Posterior vena cava (tissue), 2 donors: ENCODE data around the gene PRM3. TPM values are rescaled to one million over a fixed set of nuclear protein-coding genes. Genes with fewer than 3 reads are reported as not detected.

Experiments used
- DNase-seq: peaks from one replicate; pipeline ENCODE4 v3.0.0-alpha.2; 2020; ENCODE audit warnings: low spot score
- intact Hi-C, 2 donors: fragments of 100-400 bp; cut with DNase I; formaldehyde crosslinking; loops; one replicate each; pipeline versions ENCODE4 v1.14.1 to v1.14.2; 2022 to 2023
- total RNA-seq, 2 donors: library from RNA; stranded (reverse); fragmentation: NEBNext Ultra II Directional; extraction: Animal tissue kit (Norgen Biotek cat#: 25700); gene quantifications; one replicate each; pipeline ENCODE4 v1.2.1, GENCODE V29; 2021
- donor health status: DM: yes; HTN: yes; CAD: no.
- donor health status: DM: yes; HTN: yes; CAD: no.

Gene PRM3
- total RNA-seq, 2 donors from 2014 or later, result not detected

DNA sequence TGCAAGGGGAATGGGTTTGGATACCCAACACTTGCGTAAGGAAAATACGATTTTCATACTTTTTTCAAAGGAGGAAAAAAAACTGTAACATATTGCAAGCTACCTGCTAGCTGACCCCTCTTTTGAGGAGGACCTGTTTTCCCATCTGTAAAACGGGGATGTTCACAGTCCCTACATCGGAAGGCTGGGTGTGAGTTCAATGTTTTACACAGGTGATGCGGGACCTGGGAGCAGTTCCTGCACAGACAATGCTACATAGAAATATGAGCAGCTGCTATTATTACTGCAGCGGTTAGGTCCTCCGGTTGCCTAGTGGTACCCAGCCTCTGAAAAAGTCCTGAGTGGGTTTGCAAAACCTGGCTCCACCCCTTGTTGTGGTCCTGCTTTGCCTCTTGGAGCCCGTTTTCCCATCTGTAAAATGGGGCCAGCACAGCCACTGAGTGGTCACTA is 20.9 kb downstream of the PRM3 start:
- no peak for DNase-seq
- intact Hi-C loops, result loop anchor here (2.0 to 10.0 kb wide), 3 partner anchors 138 to 276 kb away; no protein-coding TSS in a partner anchor

- no peak for DNase-seq
- intact Hi-C loops, result loop anchor here (2.0 to 10.0 kb wide), 3 partner anchors 137 to 275 kb away; no protein-coding TSS in a partner anchor
These were observed 21.6 kb downstream of the PRM3 start for GRCh38 chr16:11251525-11252481.

- no peak for DNase-seq
- intact Hi-C loops, result loop anchor here (10.0 kb wide), 2 partner anchors 136 to 146 kb away; no protein-coding TSS in a partner anchor
These were observed 22.5 kb downstream of the PRM3 start for GRCh38 chr16:11250786-11251524.

DNA sequence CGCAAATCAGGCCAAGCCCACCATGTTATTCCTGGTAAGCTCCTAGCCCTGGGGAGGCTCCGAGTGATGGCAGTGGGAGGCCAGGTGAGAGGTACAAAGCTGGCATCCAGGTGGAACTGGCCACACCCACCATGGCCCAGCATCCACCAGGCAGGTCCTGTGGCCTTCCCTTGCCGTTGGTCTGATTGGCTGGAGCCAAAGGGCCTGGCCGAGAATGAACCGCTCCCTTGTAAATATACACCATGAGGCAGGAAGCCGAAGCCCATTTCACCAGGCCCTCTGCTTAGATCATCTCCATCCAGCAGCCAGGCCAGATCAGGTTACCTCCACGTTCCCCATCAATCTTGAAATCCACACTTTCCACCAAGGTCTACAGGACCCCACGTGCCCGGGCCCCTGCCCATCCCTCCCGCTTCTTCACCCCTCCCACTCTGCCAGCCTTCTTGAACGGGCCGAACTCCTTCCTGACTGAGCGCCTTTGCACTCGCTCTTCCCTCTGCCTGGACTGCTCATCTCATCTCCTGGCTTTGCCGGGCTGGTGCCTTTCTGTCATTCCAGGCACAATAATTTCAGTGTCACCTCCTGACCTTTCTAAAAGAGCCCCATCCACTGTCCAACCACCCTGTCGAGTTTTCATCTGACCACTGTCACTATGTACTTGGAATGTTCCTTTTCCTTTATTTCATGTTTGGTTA is 23.2 kb downstream of the PRM3 start:
- intact Hi-C loops, result loop anchor here (10.0 kb wide), 2 partner anchors 135 to 145 kb away; no protein-coding TSS in a partner anchor
- no peak for DNase-seq

DNA sequence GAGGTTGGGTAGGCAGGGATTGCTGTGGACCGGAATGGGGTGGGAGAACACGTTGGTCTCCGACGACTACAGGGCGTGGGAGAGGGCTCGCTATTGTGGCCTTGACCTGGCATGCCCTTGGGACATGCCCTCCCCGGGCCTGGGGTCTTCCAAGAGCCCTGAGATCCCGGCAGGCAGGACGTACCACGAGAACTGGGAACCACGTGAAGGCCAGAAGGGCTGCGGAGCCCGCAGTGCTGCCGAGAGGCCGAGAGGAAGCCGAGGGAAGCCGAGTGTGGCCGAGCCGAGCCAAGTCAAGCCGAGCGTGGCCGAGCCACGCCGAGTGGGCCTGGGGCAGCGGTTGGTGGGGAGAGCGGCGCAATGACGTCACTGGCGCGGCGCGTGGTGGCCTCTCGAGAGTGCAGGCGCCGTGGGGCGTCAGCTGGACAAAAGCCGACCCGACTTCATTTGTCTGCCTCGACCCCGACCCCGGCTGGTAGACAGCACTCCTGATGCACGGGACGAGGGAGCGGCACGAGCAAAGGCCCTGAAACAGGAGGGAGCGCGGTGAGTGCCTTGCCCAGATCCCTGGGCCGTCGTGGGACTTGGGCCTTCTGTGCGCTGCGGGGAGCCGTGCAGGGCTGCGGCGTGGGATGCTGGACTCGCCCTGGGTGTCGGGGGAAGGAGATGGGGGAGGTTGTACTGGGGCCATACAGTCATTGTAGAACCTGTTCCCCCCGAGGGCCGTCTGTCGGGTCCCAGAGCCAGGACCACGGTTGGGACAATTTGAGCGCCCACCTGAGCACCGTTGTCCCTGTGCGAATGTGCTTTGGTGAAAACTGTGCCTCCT is 24.0 kb downstream of the PRM3 start:
- intact Hi-C loops, result loop anchor here (10.0 kb wide), 2 partner anchors 135 to 145 kb away; no protein-coding TSS in a partner anchor
- DNase-seq, result no peak

DNA sequence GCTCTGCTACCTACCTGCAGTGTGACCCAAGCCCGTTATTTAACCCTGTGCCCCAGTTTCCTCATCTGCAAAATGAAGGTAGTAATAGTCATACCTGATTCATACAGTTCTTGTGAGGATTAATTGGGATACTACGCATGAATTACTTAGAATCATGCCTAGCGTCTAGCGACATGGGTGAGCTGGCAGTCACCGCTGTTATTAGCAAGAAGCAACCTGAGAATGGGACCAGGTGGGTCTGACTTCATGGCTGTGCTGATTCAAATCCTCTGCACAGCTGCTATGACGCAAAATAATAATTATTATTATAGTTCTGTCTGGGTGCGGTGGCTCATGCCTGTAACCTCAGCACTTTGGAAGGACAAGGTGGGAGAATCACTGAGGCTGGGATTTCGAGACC is 25.3 kb downstream of the PRM3 start:
- intact Hi-C loops, result no loop called here
- no peak for DNase-seq

- intact Hi-C loops, result no loop called here
- no peak for DNase-seq
These were observed 27.4 kb downstream of the PRM3 start for GRCh38 chr16:11245988-11246387.

DNA sequence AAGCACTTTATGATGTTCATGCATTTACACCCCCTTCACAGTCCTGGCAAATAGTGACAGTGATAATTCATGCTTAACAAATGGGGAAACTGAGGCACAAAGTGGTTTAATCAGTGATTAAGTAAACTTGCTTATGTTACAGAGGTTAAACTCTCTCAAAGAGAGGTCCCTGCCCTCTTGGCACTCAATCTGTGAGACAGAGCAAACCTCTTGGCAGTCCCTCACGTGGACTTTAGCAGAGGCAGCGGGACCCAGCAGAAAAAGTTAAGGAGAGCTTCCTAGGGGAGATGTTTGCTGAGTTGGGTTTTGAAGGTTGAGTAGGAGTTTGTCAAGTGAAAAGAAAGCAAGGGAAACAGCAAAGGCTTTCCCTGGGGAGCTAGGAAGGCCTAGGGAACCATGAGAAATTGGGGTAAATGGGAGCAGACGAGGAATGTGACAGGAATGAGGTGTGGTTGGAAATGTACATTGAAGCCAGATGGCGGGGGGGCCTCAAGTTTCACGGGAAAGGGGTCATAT is 28.1 kb downstream of the PRM3 start:
- intact Hi-C loops, result no loop called here
- DNase-seq, result no peak

DNA sequence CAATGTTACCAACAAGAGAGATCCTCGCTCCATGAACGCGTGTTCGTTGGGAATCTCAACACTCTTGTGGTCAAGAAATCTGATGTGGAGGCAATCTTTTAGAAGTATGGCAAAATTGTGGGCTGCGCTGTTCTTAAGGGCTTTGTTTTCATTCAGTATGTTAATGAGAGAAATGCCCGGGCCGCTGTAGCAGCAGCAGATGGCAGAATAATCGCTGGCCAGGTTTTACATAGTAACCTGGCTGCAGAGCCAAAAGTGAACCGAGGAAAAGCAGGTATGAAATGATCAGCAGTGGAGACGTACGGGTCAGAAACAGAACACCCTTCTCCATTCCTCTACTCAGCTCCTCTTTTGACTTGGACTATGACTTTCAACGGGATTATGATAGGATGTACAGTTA is 30.8 kb downstream of the PRM3 start:
- no peak for DNase-seq
- intact Hi-C loops, result no loop called here

- intact Hi-C loops, result no loop called here
These were observed 31.8 kb downstream of the PRM3 start for GRCh38 chr16:11241480-11242204.

GRCh38 chr16:11240636-11241473 is 32.6 kb downstream of the PRM3 start:
- intact Hi-C loops, result no loop called here

More at GRCh38 chr16:11241480-11242204, 31.8 kb downstream of the PRM3 start:
- DNase-seq, result no peak

GRCh38 chr16:11239644-11240632 is 33.5 kb downstream of the PRM3 start:
- no peak for DNase-seq
- intact Hi-C loops, result no loop called here

More at GRCh38 chr16:11240636-11241473, 32.6 kb downstream of the PRM3 start:
- DNase-seq, result no peak

- DNase-seq, result no peak
- intact Hi-C loops, result no loop called here
These were observed 34.9 kb downstream of the PRM3 start for GRCh38 chr16:11238272-11239202.

DNA sequence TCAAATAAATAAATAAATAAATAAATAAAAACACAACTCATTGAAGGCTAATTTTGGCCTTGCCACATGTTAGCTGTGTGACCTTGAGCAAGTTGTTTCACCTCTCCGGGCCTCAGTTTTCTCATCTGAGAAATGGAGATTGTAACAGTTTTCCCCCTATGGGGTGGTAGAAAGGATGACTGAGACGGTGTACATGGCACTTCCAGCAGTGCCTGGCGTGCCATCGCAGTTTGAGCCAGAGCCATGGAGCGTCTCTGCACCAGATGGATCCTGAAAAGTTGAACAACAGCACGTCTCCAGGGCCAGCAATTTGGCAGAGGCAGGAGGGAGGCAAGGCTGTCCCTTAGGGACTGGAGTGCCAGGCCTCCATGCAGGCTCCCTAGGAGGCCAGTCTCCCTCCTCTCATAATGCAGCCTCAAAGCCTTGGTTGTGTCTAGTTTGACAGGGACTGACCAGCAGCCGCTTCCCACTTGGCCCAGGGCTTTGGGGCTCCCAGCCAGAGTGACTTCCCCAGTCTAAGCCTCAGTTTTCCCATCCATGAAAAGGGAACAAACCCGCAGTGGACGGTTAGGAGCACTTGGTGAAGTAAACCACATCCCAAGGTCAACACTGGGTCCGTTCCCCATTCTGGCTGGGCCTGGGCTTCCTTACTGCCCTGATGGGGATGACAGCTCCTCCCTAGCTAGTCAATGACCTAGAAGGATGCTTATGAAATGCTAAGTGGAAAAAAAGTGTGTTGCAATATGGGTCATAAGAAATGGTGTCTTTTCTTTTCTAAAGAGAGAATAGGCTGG is 36.8 kb downstream of the PRM3 start:
- no peak for DNase-seq
- intact Hi-C loops, result no loop called here
